Measurements from ENCODE around the gene TDRD5.

TDRD5 gene

DNA sequence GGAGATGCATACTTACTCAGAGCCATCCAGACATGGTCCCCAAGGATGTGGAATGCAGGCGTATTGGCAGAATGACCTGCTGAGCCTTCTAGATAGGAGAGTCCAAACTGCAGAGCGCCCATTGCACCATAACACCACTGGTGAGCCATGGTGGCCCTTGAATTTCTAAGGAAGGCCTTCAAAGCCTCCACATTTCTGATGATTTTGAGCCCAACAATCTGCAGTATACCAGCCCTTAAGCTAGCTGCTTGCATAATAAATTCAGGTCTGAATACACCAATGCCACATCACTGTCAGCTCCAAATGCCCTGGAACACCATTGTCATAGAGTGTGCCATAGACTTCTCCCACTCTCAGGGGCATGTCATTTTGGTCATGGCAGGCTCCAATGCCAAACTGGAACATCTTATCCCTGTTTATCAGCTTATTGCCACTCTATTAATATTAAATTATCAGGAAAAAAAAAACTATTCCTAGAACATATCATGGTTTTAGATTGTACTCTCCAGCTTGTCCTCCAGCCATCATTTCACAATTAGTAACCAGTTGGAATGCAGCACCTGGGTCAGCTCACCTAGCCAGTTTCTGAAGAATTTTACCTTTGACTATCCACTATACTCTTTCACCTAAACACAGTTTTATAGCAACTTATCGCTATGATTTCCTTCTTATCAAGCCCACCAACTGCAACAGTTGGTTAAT is 42.8 kb upstream of the TDRD5 start:
- no peak for DNase-seq
- no peaks in the 10 kb centered on the region for H3K79me2 ChIP-seq (ENCODE audit: insufficient read depth, low read length)
- no peaks in the 10 kb centered on the region for H3K4me1 ChIP-seq (ENCODE audit: insufficient read depth, low read length)
- no peak overlapping the region for H2AFZ ChIP-seq (ENCODE audit: low read depth, low read length)
- H3K4me2 ChIP-seq (ENCODE audit: insufficient read depth, low read length): no peak overlapping the region
- no peaks in the 10 kb centered on the region for H4K20me1 ChIP-seq (ENCODE audit: insufficient read depth, low read length)
- H3K27ac ChIP-seq (ENCODE audit: low read length): no peak overlapping the region
- H3K4me3 ChIP-seq (ENCODE audit: low read depth in 1 of 2, low read length in 2 of 2): no peak overlapping the region
- TF ChIP-seq CTCF (IDR thresholded peaks at IDR 0.05; ENCODE audit: borderline replicate concordance, extremely low read depth, low read length, poor library complexity, severe bottlenecking) (no peak), EZH2 (IDR thresholded peaks at IDR 0.05; ENCODE audit: borderline replicate concordance, low read depth, low read length, severe bottlenecking) (no peak)
- no peak for ATAC-seq (ENCODE audit: insufficient read depth, low read depth)
- H3K9me3 ChIP-seq (ENCODE audit: insufficient read depth, low read length, severe bottlenecking): no peaks in the 10 kb centered on the region
- no peak overlapping the region for H3K9ac ChIP-seq (ENCODE audit: low read depth, low read length)
- H3K27me3 ChIP-seq (ENCODE audit: insufficient read depth, low read length, poor library complexity): no peaks in the 10 kb centered on the region
- H3K36me3 ChIP-seq (ENCODE audit: insufficient read depth, low read length): no peaks in the 10 kb centered on the region

DNA sequence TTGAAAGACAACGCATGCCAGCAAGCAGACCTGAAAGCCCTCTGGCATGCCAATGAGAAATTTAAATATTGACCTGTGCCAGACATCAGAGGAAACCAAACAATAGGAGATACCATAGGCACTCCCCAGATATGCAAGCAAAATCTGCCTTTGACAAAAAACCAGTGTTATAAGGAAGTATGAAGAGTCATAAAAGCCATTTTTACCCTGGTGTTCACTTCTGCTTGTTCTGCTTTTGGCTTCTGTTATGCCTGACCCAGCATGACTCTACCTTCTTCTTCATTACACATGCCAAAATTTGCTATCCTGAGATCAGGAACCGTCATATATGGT is 42.3 kb upstream of the TDRD5 start:
- H4K20me1 ChIP-seq (ENCODE audit: insufficient read depth, low read length): no peaks in the 10 kb centered on the region
- H3K79me2 ChIP-seq (ENCODE audit: insufficient read depth, low read length): no peaks in the 10 kb centered on the region
- no peaks in the 10 kb centered on the region for H3K36me3 ChIP-seq (ENCODE audit: insufficient read depth, low read length)
- H3K9ac ChIP-seq (ENCODE audit: low read depth, low read length): no peak overlapping the region
- H3K4me2 ChIP-seq (ENCODE audit: insufficient read depth, low read length): no peak overlapping the region
- ATAC-seq (ENCODE audit: insufficient read depth, low read depth) (no peak), DNase-seq (no peak)
- TF ChIP-seq CTCF (IDR thresholded peaks at IDR 0.05; ENCODE audit: borderline replicate concordance, extremely low read depth, low read length, poor library complexity, severe bottlenecking): no peak
- no peak overlapping the region for H3K27ac ChIP-seq (ENCODE audit: low read length)
- H3K27me3 ChIP-seq (ENCODE audit: insufficient read depth, low read length, poor library complexity): peaks cover under 1% of the 10 kb centered on the region
- H3K9me3 ChIP-seq (ENCODE audit: insufficient read depth, low read length, severe bottlenecking): no peaks in the 10 kb centered on the region
- no peak overlapping the region for H2AFZ ChIP-seq (ENCODE audit: low read depth, low read length)
- no peak overlapping the region for H3K4me3 ChIP-seq (ENCODE audit: low read depth in 1 of 2, low read length in 2 of 2)
- no peaks in the 10 kb centered on the region for H3K4me1 ChIP-seq (ENCODE audit: insufficient read depth, low read length)

DNA sequence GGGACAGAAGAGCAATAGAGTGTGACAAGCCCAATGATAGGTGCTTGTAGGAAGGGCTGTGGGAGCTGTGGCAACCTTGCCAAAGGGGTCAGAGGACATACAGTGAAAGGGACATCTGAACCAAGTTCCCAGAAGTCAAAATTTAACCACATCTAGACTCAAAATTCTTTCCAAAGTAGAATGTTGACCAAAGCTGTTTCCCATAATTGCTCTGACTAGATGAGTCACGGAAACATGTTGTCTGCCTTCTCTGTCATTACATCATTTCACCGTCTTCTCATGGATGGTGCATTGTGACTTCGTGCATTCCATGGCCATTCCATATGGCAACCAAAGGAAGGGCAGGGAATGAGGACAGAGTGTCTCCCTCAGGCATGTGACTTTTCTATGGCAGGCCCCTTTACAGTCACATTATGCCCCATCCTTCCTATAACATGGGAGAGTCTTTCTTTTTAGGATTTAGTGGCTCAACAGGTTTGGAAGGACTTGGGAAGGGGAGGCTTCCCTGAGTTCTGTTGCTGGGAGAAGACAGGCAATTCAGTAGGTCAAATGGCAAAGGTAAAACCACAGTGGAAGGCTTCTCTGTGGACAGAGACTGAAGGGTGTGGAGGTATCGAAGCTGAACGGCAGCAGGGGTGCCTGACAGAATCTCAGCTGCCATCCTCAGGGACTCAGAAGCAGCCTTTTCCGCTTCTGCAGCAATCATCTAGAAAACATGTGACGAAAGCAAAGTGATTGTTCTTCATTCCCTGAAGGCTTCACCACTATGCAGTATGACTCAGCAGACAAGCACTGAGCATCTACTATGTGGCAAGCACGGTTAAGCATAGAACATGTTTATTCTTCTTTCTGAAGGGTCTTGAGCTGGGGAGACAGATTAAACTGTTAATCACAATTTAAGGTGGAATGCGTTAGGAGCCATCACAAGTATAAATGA is 40.6 kb upstream of the TDRD5 start:
- no peak overlapping the region for H3K4me2 ChIP-seq (ENCODE audit: insufficient read depth, low read length)
- H3K9me3 ChIP-seq (ENCODE audit: insufficient read depth, low read length, severe bottlenecking): no peaks in the 10 kb centered on the region
- H3K4me1 ChIP-seq (ENCODE audit: insufficient read depth, low read length): no peaks in the 10 kb centered on the region
- ATAC-seq (ENCODE audit: insufficient read depth, low read depth) (no peak), DNase-seq (no peak)
- H3K79me2 ChIP-seq (ENCODE audit: insufficient read depth, low read length): no peaks in the 10 kb centered on the region
- H3K9ac ChIP-seq (ENCODE audit: low read depth, low read length): no peak overlapping the region
- no peaks in the 10 kb centered on the region for H3K36me3 ChIP-seq (ENCODE audit: insufficient read depth, low read length)
- H2AFZ ChIP-seq (ENCODE audit: low read depth, low read length): no peak overlapping the region
- no peak for TF ChIP-seq EZH2 (IDR thresholded peaks at IDR 0.05; ENCODE audit: borderline replicate concordance, low read depth, low read length, severe bottlenecking)
- no peak for TF ChIP-seq CTCF (IDR thresholded peaks at IDR 0.05; ENCODE audit: borderline replicate concordance, extremely low read depth, low read length, poor library complexity, severe bottlenecking)
- no peaks in the 10 kb centered on the region for H4K20me1 ChIP-seq (ENCODE audit: insufficient read depth, low read length)
- peaks cover 4% of the 10 kb centered on the region for H3K27me3 ChIP-seq (ENCODE audit: insufficient read depth, low read length, poor library complexity)
- no peak overlapping the region for H3K4me3 ChIP-seq (ENCODE audit: low read depth in 1 of 2, low read length in 2 of 2)
- no peak overlapping the region for H3K27ac ChIP-seq (ENCODE audit: low read length)
